ENCODE results near the gene DHRS11.

Gene DHRS11

DNA sequence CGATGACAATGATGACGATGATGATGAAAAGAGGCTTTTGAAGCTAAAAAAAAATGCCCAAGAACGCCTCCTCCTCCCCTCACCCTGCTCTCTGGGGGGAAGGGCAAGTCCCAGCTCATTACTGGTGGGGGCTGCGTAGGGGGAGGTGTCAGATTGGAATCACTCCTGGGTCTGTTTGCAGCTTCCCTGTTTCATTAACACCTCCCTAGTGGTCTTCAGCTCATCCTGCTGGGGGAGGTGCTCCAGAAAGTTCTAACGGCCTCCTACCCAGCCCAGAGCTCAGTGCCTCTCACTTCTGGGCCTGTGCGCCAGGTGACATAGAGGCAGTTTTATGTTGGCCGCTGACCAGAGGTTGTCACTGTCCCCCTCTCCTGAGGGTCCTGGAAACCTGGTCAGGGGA, 22.4 kb downstream of the DHRS11 start:
- DNase-seq (ENCODE audit: low read depth in 2 of 2) = no peak

DNA sequence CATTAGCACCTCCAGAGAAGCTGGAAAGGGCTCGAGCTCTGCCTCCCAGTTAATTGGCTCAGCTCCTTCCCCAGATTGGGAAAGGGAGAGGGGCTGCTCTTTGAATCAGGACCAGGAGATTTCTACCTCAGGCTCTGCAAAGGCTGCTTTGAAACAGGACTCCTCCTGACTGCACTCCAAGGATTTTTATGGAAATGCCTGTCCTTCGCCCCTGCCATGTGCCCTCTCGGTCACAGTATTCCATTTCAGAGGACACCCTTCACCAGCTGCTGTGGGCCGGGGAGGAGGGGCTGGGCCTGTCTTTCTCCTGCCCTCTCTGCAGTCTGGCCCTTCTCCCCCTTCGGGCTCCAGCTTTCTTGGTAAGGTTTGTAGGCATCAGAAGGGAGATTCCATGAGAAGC, 23.3 kb downstream of the DHRS11 start:
- DNase-seq (ENCODE audit: low read depth in 2 of 2) = no peak

DNA sequence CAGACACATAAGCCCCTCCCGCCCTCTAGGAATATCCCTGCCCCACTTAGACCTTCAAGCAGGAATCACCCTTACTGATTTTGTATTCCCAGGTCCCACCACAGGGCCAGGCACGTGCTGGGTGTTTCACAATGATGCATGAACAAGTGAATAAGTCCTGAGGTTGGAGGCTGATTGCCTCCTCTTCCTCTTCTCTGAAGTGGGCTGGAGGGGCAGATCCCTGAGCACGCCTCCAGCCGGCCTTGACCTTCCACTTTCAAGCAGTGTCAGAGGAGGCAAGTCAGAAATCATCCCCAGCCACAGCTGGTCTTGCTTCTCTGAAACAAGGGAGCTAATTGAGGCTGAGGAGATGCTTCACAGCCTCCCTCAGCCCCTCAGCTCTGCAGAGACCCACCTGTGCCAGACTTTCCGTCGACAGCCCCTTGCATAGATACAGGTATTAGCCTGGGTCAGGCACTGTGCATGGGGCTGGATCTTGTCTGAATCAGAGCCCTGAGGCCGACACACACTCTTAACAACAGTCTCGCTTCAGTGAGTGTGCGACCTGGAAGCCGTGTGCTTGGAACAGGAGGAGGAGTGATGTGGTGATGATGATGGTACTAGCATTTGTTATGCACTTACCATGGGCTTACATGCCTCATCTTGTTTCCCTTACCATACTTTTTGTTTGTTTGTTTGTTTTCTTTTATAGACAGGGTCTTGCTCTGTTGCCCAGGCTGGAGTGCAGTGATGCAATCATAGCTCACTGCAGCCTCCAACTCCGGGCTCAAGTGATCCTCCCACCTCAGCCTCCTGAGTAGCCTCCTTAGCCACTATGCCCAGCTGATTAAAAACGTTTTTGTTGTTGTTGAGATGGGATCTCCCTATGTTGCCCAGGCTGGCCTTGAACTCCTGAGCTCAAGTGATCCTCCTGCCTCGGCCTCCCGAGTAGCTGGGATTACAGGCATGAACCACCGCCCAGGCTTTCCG, 24.7 kb downstream of the DHRS11 start:
- DNase-seq (ENCODE audit: low read depth in 2 of 2) = no peak

DNA sequence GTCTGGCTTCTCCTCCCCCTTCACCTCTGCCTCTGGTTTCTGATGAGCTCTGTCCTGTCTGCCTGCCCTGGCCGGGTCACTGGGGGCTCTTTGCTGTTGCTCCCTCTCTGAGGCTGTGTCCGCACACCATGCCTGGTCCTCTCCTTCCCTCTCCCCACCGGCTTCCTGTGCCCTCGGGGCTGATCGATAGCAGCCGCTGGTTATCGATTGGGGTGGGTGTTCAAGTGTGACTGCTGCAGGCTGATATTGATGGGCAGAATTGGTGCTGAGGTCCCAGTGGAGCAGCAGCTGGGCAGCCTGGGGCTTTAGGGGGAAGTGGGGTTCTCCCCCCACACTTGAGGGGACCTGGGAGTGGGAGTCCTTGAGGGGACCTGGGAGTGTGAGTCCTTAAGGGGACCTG, 26.1 kb downstream of the DHRS11 start:
- DNase-seq (ENCODE audit: low read depth in 2 of 2) = no peak

DNA sequence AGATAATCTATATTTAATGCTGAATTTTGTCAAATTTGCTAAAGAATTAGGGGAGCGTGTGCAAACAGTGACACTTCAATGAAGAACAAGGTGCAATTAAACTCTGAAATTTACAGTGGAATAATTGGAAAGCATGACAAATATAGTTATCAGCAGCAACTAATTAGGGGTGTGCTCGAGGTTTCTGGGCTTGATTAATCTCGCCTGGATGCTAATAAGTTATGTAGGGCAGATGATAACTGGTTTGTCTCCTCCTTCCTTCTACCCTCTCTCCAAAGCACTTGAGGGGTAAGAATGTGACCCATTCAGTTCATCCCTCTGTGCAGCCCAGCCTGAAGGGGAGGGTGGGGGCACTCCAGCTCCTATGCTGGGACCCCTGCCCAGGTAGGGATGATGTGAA, 31.6 kb downstream of the DHRS11 start:
- no peak for DNase-seq (ENCODE audit: low read depth in 2 of 2)

DNA sequence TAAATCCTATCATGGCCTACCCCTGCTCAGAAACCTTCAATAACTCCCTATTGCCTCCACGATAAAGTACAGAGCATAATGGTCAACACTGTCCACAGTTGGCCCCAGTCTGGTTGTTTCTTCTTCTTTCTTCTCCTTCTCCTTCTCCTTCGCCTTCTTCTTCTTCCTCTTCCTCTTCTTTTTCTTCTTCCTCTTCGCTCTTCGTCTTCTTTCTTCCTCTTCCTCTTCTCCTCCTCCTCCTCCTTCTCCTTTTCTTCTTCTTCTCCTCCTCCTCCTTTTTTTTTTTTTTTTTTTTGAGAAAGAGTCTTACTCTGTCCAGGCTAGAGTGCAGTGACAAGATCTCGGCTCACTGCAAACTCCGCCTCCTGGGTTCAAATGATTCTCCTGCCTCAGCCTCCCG, 33.5 kb downstream of the DHRS11 start:
- DNase-seq (ENCODE audit: low read depth in 2 of 2) = no peak

- DNase-seq (ENCODE audit: low read depth in 2 of 2) = no peak
Observed at GRCh38 chr17:36627101-36627500, 35.4 kb downstream of the DHRS11 start.

DNA sequence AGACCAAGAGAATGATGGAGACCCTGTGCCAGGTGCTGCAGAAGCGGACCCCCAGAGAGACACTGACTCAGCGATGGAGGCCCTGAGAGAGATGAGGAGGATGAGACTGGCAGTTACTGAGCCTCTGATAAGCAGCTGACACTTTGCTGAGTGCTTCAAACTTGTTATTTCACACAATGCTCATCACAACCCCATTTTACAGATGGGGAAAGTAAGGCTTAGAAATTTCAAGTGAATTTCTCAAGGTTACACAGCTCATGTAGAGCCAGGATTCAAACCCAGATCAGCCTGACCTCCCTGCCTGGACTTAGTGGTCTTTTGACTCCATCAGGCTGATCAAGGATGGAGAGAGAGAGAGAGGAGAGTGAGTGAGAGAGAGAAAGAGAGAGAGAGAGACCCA, 36.9 kb downstream of the DHRS11 start:
- no peak for DNase-seq (ENCODE audit: low read depth in 2 of 2)

DNA sequence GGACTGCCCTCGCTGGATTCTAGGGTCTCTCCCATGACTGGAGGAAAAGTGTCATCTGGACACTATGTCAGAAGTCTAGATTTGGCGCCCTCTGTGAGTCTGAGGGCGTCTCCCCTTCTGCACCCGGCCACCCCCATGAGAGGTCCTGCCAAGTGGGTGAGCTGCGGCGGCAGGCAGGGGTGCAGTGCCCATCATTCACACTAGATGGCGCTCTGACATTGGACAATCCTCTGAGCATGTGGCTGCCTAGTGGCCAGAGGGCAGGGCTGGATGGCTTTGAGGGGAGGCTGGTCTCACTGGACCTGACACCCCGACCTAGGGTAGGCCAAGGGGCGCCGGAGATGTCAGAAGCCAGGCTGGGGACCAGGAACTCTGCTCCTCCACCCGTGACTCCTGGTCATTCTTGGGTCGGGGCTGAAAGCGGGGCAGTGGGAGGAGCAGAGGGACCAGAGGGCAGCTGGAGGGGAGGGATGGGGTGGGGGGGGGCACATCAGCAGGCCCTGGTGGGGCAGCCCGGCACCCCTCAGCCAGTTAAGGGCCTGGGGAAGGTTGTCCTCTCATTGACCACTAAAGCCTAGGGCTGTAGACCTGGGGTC, 37.7 kb downstream of the DHRS11 start:
- DNase-seq (ENCODE audit: low read depth in 2 of 2) = peak in 1 of 2 experiments; percentile 8

DNA sequence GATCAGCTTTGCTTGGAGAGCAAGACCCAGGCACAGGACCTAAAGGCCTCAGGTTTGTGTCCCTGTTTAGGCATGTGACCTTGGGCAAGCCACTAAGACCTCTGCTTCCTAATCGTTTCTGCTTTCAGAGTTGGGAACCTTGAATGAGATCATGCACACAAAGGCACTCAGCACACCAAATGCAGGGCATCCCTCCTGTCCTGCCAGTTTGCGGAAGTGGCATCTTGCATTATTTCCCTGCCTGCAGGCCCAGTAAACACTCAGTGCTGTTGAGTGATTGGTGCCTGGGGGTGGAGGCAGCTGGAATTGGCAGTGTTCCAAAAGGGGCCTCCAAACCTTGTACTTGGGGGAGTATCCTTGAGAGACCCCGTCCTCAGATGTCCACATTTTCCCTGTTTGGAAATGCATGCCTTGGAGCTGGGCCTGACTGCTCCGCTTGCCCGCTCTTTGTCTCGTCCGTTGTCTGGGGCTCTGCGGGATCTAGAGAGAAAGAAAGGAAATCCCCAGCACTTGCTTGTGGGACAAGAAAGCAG, 38.4 kb downstream of the DHRS11 start:
- no peak for DNase-seq (ENCODE audit: low read depth in 2 of 2)

DNA sequence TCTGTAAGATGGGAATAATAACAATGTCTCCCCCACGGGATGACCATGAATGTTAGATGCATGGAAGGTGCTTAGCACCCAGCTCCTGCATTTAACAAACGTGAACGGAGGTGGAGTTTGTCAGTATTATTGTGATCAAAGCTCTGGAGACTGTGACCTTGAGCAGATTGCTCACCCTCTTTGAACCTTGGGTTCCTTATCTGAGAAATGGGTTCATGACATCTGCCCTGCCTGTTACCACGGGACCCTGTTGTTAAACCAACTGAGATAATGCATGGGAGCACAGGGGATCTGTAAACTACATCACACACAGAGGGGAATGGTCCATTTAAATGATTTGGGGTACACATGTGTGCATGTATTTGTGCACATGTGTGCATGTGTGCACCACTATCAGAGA, 39.3 kb downstream of the DHRS11 start:
- DNase-seq (ENCODE audit: low read depth in 2 of 2) = no peak

- DNase-seq (ENCODE audit: low read depth in 2 of 2) = no peak
Observed at GRCh38 chr17:36632916-36633771, 41.5 kb downstream of the DHRS11 start.

- no peak for DNase-seq (ENCODE audit: low read depth in 2 of 2)
Observed at GRCh38 chr17:36640346-36640745, 48.7 kb downstream of the DHRS11 start.

DNA sequence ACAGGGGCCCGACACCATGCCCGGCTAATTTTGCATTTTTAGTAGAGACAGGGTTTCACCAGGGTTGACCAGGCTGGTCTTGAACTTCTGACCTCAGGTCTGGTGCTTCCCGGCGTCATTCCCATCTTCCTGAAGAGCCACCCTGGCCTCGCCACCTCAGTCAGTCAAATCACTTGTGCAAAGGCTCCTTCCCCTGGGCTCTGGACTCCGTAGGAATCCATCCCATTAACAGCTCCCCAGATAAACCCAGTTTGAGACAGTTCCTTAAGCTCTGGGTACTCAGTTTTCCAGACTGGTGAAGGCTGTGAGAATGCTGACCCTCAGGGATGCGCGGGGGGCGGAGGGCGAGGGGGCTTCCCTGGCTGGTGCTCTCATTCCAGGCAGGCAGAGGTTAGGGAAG, 49.2 kb downstream of the DHRS11 start:
- no peak for DNase-seq (ENCODE audit: low read depth in 2 of 2)

DNA sequence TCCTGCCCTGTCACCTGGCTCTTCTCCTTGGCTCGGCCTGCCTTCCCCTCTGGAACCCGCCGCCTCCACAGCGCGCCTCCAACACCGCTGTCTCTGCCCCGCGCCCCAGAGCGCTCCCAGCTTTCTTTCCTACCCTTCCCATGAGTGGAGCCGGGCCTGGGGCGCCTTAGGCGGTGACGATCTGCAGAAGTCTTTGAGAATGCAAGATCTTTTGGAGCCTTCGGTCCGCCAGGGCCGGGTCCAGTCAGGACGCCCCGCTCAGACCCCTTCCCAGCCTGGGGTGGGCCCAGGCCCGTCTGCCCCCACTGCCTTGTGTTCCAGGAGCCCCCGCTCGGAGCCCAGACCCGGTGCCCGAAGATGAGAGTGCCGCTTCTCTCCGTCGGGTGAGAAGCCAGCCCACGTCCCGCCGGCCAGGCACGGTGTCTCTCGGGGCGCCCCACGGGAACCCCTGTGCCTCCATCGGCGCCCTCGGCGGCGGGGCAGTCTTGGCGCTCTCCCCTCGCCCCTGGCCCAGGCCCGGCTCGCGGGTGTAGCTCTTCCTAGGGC, 49.7 kb downstream of the DHRS11 start:
- DNase-seq (ENCODE audit: low read depth in 2 of 2) = no peak

GRCh38 chr17:36641877-36642845, 50.5 kb downstream of the DHRS11 start:
- DNase-seq (ENCODE audit: low read depth in 2 of 2) = no peak

GRCh38 chr17:36643086-36643685, 51.5 kb downstream of the DHRS11 start:
- DNase-seq (ENCODE audit: low read depth in 2 of 2) = no peak

- DNase-seq (ENCODE audit: low read depth in 2 of 2) = no peak
Observed at GRCh38 chr17:36645422-36645821, 53.7 kb downstream of the DHRS11 start.

DNA sequence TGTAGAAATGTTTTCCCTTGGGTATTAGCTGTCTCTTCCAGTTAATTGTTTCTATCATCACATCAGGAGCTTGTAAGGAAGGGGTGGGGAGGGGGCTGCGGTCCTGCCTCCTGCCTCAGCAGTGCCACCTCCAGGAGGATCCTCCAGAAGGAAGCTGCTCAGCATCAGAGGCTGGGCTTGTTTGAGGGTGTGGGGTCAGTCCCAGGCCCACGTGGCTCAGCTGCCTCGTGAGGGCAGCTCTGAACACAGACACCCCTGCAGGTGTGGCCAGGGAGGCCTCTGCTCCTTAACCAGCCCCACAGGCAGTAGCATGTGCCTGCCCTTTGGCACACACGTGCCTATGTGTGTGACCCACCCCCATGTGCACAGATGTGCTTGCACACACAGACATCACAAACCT, 56.0 kb downstream of the DHRS11 start:
- DNase-seq (ENCODE audit: low read depth in 2 of 2) = no peak

GRCh38 chr17:36650096-36650775, 58.6 kb downstream of the DHRS11 start:
- no peak for DNase-seq (ENCODE audit: low read depth in 2 of 2)
